Gastroesophageal sphincter (tissue), 4 donors: ENCODE data around the gene GRM8. TPM values are rescaled to one million over a fixed set of nuclear protein-coding genes. Genes with fewer than 3 reads are reported as not detected.

Source experiments
- ATAC-seq: fragments of 150-250 bp; one replicate; pipeline ENCODE4 v1.9.1; 2016; ENCODE audit warnings: mild to moderate bottlenecking, moderate library complexity
- H3K27ac ChIP-seq, 4 donors: fragments of 200-600 bp; sonication (generic) in 3 of 4; 1 replicate in 3 of 4; 2 replicates in 1 of 4; pipeline ENCODE4 v1.5.1; 2016 to 2019
- H3K27me3 ChIP-seq: fragments of 200-600 bp; sonication (generic); one replicate; pipeline ENCODE4 v1.5.1; 2019
- H3K36me3 ChIP-seq, 2 donors: fragments of 200-600 bp; sonication (generic); one replicate each; pipeline ENCODE4 v1.5.1; 2019; ENCODE audit warnings: control low read depth in 1 of 2
- H3K4me1 ChIP-seq, 3 donors: fragments of 200-600 bp; sonication (generic); 1 replicate in 2 of 3; 2 replicates in 1 of 3; pipeline ENCODE4 v1.5.1; 2016 to 2019; ENCODE audit warnings: control low read depth in 2 of 3
- H3K4me3 ChIP-seq, 2 donors: fragments of 200-600 bp; sonication (generic); one replicate each; pipeline ENCODE4 v1.5.1; 2019; ENCODE audit warnings: mild to moderate bottlenecking in 1 of 2, moderate library complexity in 1 of 2
- H3K9me3 ChIP-seq, 3 donors: fragments of 200-600 bp; sonication (generic); one replicate each; pipeline ENCODE4 v1.5.1; 2017 to 2019; ENCODE audit warnings: control low read depth in 2 of 3
- CTCF ChIP-seq, 4 experiments: fragments of 200-600 bp in 2 of 4; fragments of 450-650 bp in 2 of 4; sonication (generic) in 1 of 4; IDR thresholded peaks; one replicate each; pipeline ENCODE4 v1.5.1; 2017 to 2019; ENCODE audit warnings: antibody characterized with exemption in 4 of 4, mild to moderate bottlenecking in 2 of 4, moderate library complexity in 2 of 4
- EP300 ChIP-seq: sonication (generic); formaldehyde crosslinking; IDR thresholded peaks from one replicate; pipeline ENCODE4 v1.6.1; 2017; ENCODE audit warnings: antibody characterized with exemption, mild to moderate bottlenecking
- POLR2A ChIP-seq, 2 donors: fragments of 450-650 bp; IDR thresholded peaks; one replicate each; pipeline ENCODE4 v1.6.1; 2017; ENCODE audit warnings: antibody characterized with exemption in 2 of 2, mild to moderate bottlenecking in 2 of 2, moderate library complexity in 1 of 2
- POLR2AphosphoS5 ChIP-seq: sonication (generic); formaldehyde crosslinking; IDR thresholded peaks from one replicate; pipeline ENCODE4 v1.6.1; 2017; ENCODE audit warnings: antibody characterized with exemption
- WGBS, 2 donors: methylation state at CpG; one replicate each; pipeline ENCODE4 v1.1.5; 2018; ENCODE audit warnings: low coverage in 1 of 2; 5-methylcytosine and 5-hydroxymethylcytosine counted together
- total RNA-seq, 4 donors: library from RNA; depleted of rRNA; stranded (reverse); fragments of >200 nt; gene quantifications; one replicate each; pipeline ENCODE4 v1.1.0, GENCODE V29; 2016

GRM8 gene
- total RNA-seq, 4 donors from 2014 or later, result 0.07 to 3.4 (median 0.93) TPM; not detected in 1

DNA sequence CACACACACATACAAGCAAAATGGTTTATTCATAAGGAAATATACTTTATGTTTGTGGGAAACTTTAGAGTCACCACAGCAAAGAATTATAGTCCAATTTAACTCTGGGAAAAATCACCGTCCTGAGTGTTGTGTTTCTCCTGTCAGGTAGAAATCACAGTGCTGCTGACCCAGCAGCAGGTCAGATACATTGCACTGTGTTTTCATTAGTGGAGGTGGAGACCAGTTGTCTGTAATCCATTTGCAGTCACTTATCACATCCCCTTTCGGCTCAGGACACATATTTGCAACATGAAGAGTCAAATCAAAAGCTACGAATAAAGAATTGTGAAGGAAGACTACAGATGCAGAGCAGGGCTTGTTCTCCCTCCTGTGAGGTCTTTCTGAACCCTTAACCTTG, 799.6 kb downstream of the GRM8 start:
- Histone ChIP-seq H3K9me3 (no peaks in the 10 kb centered on the region), H3K27me3 (no peaks in the 10 kb centered on the region), H3K4me1 (no peaks in the 10 kb centered on the region), H3K27ac (no peak overlapping the region), H3K36me3 (no peaks in the 10 kb centered on the region), H3K4me3 (no peak overlapping the region)
- 26 to 37% methylated on average over 3 of the region's 3 CpGs for WGBS, 2 donors
- ATAC-seq, result no peak
- TF ChIP-seq POLR2A (IDR thresholded peaks at IDR 0.05), result no peak
- TF ChIP-seq POLR2AphosphoS5, result no peak

DNA sequence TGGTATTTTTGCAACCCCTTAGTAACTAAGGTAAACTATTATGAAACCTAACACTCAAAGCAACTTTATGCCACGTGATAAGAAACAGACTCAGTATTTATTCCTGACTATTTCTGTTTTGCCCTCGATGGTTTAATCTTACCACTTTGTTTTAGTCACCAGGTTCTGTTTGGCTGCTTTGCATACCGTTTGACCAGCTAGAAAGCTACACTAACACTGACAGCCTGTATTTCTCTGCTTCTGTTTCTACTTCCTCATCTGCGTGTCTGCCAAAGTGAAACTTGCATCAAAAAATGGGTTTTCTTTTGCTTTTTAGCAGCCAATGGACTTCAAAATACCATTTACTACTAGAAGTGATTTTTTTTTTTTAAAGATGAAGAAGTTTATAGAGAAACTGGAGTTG, 802.5 kb downstream of the GRM8 start:
- ATAC-seq, result no peak
- no peak overlapping the region for H3K27ac ChIP-seq
- H3K4me1 ChIP-seq, result no peaks in the 10 kb centered on the region
- WGBS, 2 donors, result 7 to 14% methylated on average over 4 of the region's 4 CpGs
- no peaks in the 10 kb centered on the region for H3K27me3 ChIP-seq
- no peak overlapping the region for H3K4me3 ChIP-seq
- no peak for TF ChIP-seq POLR2AphosphoS5
- TF ChIP-seq POLR2A (IDR thresholded peaks at IDR 0.05), result no peak
- TF ChIP-seq EP300, result no peak
- no peak for TF ChIP-seq CTCF (IDR thresholded peaks at IDR 0.05)
- no peaks in the 10 kb centered on the region for H3K36me3 ChIP-seq
- no peaks in the 10 kb centered on the region for H3K9me3 ChIP-seq

DNA sequence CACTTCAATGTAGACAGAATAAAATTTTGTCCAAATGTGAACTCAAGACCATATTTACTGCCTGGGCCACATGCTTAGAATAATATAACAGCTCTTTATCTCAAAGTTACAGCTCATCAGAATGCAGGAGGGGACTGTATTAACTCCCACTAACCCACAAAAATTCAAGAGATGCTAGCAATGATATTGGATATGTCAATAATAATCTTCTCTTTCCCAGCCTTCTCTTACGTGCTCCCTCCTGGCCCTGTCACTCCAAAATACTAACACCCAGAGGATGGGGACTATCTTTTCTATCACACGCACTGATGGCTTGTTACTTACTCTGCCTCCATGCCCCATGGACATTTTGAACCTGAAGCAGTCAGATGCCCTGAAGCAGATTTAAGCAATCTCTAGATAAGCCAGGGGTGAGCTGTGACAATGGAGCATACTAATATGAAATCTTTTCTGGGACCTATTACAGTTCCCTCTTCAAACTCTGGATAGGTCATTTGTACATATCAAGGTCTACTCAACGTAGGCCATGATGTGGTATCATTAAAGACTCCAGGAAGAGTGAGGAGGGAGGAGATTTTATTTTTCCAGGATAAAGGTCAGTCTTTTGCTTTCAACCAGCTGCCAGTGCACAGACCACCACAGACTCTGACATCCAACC, 803.0 kb downstream of the GRM8 start:
- Histone ChIP-seq H3K27me3 (no peaks in the 10 kb centered on the region), H3K4me3 (no peak overlapping the region), H3K27ac (no peak overlapping the region), H3K36me3 (no peaks in the 10 kb centered on the region), H3K4me1 (no peaks in the 10 kb centered on the region), H3K9me3 (no peaks in the 10 kb centered on the region)
- 73 to 78% methylated on average over 3 of the region's 3 CpGs for WGBS, 2 donors
- ATAC-seq, result no peak
- TF ChIP-seq POLR2A (IDR thresholded peaks at IDR 0.05) (no peak), EP300 (no peak), CTCF (IDR thresholded peaks at IDR 0.05) (no peak)

DNA sequence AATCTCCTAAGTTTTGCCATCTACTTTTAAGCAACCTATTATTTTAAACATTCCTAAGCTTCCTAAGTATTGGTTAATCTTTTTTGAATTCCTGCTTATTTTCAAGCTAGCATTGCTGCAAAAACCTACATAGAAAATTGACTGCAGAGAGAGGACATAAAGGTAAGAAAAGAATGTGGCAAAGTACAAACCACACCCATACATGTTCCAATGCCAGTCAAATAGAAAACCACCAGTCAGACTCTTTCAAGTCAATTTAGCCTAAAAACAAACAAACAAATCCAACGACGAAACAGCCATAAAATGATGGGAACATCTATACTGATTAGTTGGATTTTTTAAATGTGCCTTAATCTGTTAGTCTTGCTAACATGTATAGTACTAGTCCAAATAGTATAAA, 804.8 kb downstream of the GRM8 start:
- Histone ChIP-seq H3K9me3 (no peaks in the 10 kb centered on the region), H3K4me3 (no peak overlapping the region), H3K36me3 (no peaks in the 10 kb centered on the region), H3K4me1 (no peaks in the 10 kb centered on the region), H3K27ac (no peak overlapping the region), H3K27me3 (no peaks in the 10 kb centered on the region)
- ATAC-seq, result no peak
- TF ChIP-seq POLR2AphosphoS5, result no peak
- TF ChIP-seq EP300, result no peak
- TF ChIP-seq POLR2A (IDR thresholded peaks at IDR 0.05), result no peak
- 34 to 65% methylated on average over 2 of the region's 2 CpGs for WGBS, 2 donors

DNA sequence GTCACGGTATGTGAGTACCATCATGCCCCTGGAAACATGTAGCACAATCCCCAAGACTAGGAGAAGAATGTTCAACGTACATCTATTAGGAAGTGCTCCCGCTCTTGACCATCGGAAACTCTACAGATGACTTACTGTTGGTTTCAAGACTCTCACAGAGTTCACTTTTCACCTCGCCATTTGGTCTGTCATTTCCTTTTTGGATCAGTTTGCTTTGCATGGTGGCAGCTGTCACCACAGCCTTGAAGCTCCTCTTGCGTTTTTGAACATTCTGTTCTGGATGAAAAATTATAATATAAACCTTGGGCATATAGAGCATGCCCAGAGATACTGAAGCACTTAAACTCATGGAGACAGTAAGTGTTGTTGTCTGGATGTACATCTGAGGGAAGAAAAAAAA, 806.8 kb downstream of the GRM8 start:
- H3K36me3 ChIP-seq, result no peaks in the 10 kb centered on the region
- H3K9me3 ChIP-seq, result no peaks in the 10 kb centered on the region
- H3K27me3 ChIP-seq, result no peaks in the 10 kb centered on the region
- 73 to 85% methylated on average over 5 to 6 of the region's 6 CpGs for WGBS, 2 donors
- ATAC-seq, result no peak
- H3K4me1 ChIP-seq, result no peaks in the 10 kb centered on the region
- TF ChIP-seq EP300 (no peak), CTCF (IDR thresholded peaks at IDR 0.05) (no peak), POLR2AphosphoS5 (no peak), POLR2A (IDR thresholded peaks at IDR 0.05) (no peak)
- no peak overlapping the region for H3K4me3 ChIP-seq
- H3K27ac ChIP-seq, result no peak overlapping the region

- Histone ChIP-seq H3K27ac (no peak overlapping the region), H3K36me3 (no peaks in the 10 kb centered on the region), H3K4me1 (no peaks in the 10 kb centered on the region), H3K27me3 (no peaks in the 10 kb centered on the region), H3K4me3 (no peak overlapping the region), H3K9me3 (no peaks in the 10 kb centered on the region)
- no peak for TF ChIP-seq CTCF (IDR thresholded peaks at IDR 0.05)
- TF ChIP-seq POLR2A (IDR thresholded peaks at IDR 0.05), result no peak
- TF ChIP-seq POLR2AphosphoS5, result no peak
- no peak for TF ChIP-seq EP300
- WGBS, 2 donors, result 100% methylated on average over 1 of the region's 1 CpG
- no peak for ATAC-seq
These were observed 808.8 kb downstream of the GRM8 start for GRCh38 chr7:126443951-126444350.
